Right lobe of liver (tissue), 4 donors: ENCODE results near the gene IZUMO1.

ENCODE experiments used
- POLR2A ChIP-seq: fragments of 450-650 bp; IDR thresholded peaks from one replicate; pipeline ENCODE4 v1.6.1; 2017; ENCODE audit warnings: antibody characterized with exemption, mild to moderate bottlenecking
- TF ChIP-seq, protein P1 (sequence below), 4 donors: fragments of 200-600 bp in 3 of 4; fragments of 450-650 bp in 1 of 4; IDR thresholded peaks; one replicate each; pipeline versions ENCODE4 v1.5.1 to v1.8.0; 2016 to 2022; ENCODE audit warnings: antibody characterized with exemption in 4 of 4, mild to moderate bottlenecking in 2 of 4
- donor health status: DM: no; HTN: no; CAD: no.
- donor health status: DM: no; HTN: no; CAD: no.
- donor health status: DM: no; HTN: yes; CAD: no.

DNA sequence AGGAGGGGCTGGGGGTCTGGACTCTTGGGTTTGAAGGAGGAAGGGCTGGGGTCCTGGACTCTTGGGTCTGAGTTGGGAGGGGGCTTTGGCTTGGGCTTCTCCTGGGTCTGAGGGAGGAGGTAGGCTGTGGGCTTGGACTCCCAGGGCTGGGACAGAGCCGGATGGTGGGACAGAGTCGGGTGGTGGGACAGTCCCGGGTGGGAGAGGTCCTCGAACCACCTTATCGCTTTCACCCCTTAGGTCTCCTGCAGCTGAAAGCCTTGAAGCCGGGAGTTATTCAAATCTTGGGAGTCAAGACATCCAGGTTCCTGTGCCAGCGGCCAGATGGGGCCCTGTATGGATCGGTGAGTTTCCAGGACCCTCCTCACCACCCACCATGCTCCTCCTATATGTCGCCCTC, 10.0 kb upstream of the IZUMO1 start:
- no peak for TF ChIP-seq POLR2A
- TF ChIP-seq, protein P1, sequence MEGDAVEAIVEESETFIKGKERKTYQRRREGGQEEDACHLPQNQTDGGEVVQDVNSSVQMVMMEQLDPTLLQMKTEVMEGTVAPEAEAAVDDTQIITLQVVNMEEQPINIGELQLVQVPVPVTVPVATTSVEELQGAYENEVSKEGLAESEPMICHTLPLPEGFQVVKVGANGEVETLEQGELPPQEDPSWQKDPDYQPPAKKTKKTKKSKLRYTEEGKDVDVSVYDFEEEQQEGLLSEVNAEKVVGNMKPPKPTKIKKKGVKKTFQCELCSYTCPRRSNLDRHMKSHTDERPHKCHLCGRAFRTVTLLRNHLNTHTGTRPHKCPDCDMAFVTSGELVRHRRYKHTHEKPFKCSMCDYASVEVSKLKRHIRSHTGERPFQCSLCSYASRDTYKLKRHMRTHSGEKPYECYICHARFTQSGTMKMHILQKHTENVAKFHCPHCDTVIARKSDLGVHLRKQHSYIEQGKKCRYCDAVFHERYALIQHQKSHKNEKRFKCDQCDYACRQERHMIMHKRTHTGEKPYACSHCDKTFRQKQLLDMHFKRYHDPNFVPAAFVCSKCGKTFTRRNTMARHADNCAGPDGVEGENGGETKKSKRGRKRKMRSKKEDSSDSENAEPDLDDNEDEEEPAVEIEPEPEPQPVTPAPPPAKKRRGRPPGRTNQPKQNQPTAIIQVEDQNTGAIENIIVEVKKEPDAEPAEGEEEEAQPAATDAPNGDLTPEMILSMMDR (IDR thresholded peaks at IDR 0.05) = no peak
